SK-MEL-5 (cell line): Measurements from ENCODE around the gene SYNPR. TPM values are rescaled to one million over a fixed set of nuclear protein-coding genes. Genes with fewer than 3 reads are reported as not detected.

Experiments used
- DNase-seq: peaks from one replicate; pipeline ENCODE4 v3.0.0-alpha.2; 2016; ENCODE audit warnings: low read depth, low spot score
- in situ Hi-C: cut with HindIII; loops from 2 replicates; pipeline ENCODE4 v1.10.0; 2016; ENCODE audit warnings: low sequenced_read_pairs, high pct_unique_total_duplicates, low pct_unique_long_range_greater_than_20kb
- total RNA-seq: library from RNA; depleted of rRNA; stranded (reverse); fragments of >200 nt; shearing (Covaris generic); gene quantifications from 2 replicates; pipeline ENCODE4 v1.2.3, GENCODE V29; 2014

The SYNPR gene
- total RNA-seq, 1 experiment from 2014 or later = not detected

DNA sequence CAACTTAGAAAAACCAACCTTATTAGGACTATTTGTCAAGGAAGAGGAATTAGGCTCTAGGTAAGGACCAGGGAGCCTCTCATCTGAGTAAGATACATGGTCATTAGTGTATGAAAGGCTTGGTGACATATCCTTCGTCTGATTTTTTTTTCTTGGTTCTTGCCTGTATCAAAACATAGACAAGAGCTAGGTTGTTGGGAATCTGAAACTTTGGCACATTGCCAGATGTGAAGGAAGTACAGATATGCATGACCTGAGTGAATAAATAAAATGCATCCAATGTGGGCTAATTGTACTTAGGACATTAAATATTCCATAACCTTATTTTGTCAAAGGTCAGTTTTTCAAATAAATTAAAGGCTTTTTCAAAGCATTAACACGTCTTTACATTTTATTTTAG, 151.8 kb downstream of the SYNPR start:
- in situ Hi-C loops = no loop called here
- DNase-seq = no peak

DNA sequence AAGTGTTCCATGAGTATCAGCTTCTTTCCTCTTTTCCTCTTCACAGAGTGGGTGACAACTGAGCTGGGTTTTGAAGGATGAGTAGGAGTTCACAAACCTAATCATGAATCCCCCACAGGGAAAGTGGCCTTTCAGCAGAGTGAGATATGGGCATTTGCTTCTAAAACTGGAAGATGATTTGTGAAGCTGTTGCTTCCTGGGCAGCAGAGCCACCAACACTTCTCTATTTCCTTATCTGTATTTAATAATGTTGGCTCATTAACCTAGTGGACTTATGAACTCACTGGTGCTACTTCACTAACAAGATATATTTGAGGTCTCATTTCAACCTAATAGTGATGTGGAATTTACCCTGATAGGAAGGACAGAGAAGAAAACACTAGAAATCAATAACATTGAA, 152.8 kb downstream of the SYNPR start:
- in situ Hi-C loops = no loop called here
- no peak for DNase-seq

- DNase-seq = no peak
- in situ Hi-C loops = no loop called here
Observed at GRCh38 chr3:63437858-63438257, 159.8 kb downstream of the SYNPR start.

- in situ Hi-C loops = no loop called here
- no peak for DNase-seq
Observed at GRCh38 chr3:63438826-63439371, 160.8 kb downstream of the SYNPR start.

DNA sequence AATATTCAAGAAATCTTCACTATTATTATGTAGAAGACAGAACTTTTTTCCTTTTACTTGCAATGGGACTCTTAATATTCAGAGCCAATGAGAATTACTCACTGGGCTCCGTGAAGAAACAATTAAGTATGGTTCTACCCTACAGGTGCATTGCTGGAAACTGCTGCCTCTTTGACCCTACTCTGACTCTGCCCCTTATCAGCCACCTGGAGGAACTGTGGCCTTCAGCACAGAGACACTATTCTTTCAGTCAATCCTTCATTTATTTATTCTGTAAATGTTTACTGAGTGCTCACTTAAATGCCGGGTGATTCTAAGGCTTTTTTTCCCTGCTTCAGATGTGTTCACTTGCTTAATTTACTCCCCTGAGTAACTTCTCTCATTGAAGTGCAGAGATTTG, 163.2 kb downstream of the SYNPR start:
- in situ Hi-C loops = no loop called here
- DNase-seq = no peak

GRCh38 chr3:63442918-63443317, 164.8 kb downstream of the SYNPR start:
- in situ Hi-C loops = no loop called here
- no peak for DNase-seq

GRCh38 chr3:63450023-63450422, 171.9 kb downstream of the SYNPR start:
- in situ Hi-C loops = no loop called here
- DNase-seq = no peak

- in situ Hi-C loops = no loop called here
- DNase-seq = no peak
Observed at GRCh38 chr3:63450634-63451363, 172.7 kb downstream of the SYNPR start.

GRCh38 chr3:63456901-63457300, 178.8 kb downstream of the SYNPR start:
- in situ Hi-C loops = no loop called here
- DNase-seq = no peak

- no peak for DNase-seq
- in situ Hi-C loops = no loop called here
Observed at GRCh38 chr3:63458405-63458804, 180.3 kb downstream of the SYNPR start.

DNA sequence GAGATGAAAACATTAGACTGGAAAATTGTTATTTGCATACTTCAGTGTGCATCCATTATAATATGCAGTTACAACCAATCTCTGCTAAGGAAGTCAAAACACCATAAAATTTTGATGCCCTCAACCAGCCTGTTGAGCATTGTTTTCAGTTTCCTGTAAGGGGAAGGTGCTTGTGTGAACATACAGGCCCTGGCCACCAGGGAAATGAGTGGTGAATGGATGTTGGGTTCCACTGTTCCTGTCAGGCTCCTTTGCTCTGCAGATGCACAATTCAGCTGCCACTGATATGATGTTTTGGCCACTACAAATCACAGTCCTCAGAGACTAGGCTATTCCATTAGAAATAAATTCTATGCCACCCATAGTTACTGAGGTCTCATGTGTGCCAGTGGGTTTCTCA, 184.6 kb downstream of the SYNPR start:
- DNase-seq = no peak
- in situ Hi-C loops = no loop called here

- DNase-seq = no peak
- in situ Hi-C loops = no loop called here
Observed at GRCh38 chr3:63467392-63467791, 189.3 kb downstream of the SYNPR start.

- in situ Hi-C loops = no loop called here
- DNase-seq = no peak
Observed at GRCh38 chr3:63470745-63471144, 192.6 kb downstream of the SYNPR start.

- in situ Hi-C loops = no loop called here
- DNase-seq = no peak
Observed at GRCh38 chr3:63471781-63472180, 193.7 kb downstream of the SYNPR start.

DNA sequence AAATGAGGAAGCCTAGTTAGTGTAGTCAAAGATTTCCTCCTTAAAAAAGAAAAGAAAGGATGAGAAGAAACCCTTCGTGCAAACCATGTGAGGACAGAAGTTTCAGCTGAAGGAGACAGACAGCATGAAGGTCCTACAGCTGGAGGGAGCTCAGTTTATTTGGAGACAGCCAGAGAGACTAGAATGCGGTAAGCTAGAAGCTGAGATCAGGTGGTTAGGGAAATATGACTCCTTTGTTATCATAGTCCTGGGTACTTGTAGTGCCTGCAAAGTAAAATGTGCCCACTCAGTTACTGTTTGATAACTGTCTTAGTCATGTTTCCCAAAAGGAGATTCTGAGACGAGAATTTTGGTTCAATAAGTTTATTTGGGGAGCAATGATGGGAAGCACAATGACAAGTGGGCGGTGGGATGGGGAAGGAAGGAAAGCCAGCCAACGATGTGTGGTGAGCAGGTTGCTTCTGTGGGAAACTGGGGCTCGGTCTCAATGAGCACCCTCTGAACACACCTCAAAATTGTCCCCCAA, 195.6 kb downstream of the SYNPR start:
- in situ Hi-C loops = no loop called here
- DNase-seq = no peak

- no peak for DNase-seq
- in situ Hi-C loops = no loop called here
Observed at GRCh38 chr3:63474828-63475518, 196.9 kb downstream of the SYNPR start.

DNA sequence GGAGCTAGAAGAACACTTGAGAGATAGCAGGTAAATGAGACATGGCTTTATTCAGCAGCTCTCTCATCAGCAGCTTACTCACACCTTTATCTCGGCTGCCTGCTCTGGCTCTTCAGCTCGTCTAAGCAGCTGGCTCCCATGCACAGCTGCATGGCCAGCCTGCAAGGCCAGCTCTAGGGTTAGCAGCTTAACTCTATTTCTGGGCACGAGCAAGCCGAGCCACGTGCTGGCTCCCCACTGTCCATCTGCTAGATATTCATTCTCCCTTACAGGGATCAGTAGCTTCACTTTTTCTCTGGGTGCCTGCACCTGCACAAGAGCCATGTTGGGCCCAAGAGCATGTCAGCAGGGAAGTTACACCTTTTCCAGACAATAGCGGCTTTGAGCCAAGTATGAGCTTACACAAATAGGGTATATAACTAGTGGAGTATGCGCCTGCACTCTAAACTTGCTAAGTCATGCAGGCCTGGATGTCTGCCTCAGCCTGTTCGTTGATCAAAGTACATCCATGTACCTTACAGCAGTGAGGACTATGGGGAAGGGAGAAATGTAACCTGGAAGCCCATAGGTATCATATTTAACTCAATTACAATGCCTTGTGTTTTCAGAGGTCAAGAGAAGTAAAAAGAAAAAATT, 199.5 kb downstream of the SYNPR start:
- no peak for DNase-seq
- in situ Hi-C loops = no loop called here

GRCh38 chr3:63478990-63479660, 201.0 kb downstream of the SYNPR start:
- no peak for DNase-seq
- in situ Hi-C loops = no loop called here
